SIG-M5 (cell line): Measurements from ENCODE around the gene LAP3.
"Not testable (repeated sequence)": the region's sequence is repeated elsewhere in the genome, so short reads cannot be mapped to it uniquely, and the experiment has no call there.

Experiments
- DNase-seq: peaks from one replicate; lab custom pipeline; 2025; lab: John Stamatoyannopoulos, UW

LAP3 gene

DNA sequence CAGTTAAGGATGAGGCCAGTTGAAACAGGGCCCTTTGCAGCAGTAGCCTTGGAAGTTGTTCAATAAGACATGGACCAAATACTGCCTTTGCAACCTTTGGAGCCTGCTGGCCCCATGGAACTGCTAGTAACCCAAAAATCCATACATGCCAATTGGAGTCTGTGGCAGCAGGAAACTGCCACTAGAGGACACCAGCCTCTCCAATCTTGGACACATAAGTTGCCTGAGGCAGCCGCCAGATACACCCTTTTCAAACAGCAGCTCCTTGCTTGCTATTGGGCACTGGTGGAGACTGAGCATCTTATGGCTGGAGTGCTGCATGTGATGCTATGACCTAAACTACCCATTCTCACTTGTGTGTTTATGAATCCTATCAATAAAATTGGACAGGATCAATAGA lies 14.8 kb upstream of the LAP3 start:
- DNase-seq = no peak

DNA sequence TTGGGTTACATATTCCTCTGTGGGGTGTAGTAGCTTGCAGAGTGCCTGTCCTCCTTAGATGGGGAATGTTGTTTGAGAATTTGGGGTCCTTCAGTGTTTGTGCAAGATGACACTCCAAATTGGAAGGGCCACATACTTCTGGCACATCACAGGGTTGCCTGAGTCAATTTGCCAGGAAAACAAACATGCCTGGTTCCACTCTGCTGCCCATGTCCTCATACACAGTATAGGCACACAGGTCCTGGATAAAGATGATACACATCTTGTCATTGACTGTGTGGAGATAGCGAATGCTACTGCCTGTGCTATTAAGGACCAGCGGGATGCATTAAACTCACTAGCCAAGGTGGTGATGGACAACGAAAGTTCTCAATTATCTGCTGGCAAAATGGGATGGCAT lies 11.2 kb upstream of the LAP3 start:
- no peak for DNase-seq

DNA sequence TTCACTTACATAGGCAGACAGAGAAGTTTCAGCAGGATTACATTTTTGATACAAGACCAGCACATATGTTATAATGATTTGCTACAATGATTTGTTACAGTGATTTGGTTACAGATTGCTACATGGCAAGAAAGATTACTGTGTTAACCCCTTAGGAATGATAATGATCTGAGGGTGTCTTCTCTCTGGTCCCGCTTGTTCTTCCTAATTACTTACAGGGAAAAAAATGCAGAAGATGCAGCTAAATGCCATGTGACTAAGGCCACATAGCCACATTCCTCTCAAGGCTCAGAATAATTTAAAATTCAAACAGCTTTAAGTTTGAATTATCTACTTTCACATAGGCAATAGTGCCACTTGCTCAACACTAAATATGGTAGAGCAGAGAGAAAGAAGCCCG lies 9.7 kb upstream of the LAP3 start:
- DNase-seq = no peak

DNA sequence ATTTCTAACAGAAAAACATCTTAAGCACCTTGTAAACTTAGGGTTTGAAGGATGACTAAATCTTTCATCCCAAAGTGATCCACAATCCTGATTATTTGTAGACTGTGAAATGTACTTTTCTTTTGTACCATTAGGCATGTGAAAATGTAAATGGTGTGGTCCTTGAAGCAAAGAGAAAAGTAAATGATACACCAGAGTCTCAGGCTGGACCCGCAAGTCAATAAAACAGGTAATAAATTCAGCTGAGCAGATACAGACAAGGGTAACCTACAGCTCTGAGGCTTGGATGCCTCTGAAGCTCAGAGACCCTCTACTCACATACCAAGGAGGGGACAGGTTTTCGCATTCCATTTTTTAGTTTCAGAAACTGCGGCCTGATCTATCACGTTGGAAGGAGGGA lies 2.8 kb upstream of the LAP3 start:
- no peak for DNase-seq

DNA sequence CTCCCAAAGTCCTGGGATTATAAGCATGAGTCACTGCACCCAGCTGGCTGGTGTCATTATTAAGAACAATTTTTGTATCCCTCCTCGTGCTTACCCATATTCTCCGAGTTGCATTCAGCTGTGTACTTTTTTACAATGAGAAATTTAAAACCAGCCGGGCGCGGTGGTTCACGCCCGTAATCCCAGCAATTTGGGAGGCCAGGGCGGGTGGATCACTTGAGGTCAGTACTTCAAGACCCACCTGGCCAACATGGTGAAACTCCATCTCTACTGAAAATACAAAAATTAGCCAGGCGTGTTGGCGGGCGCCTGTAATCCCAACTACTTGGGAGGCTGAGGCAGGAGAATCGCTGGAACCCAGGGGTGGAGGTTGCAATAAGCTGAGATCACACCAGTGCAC lies 1.8 kb upstream of the LAP3 start:
- DNase-seq = not testable (repeated sequence)

DNA sequence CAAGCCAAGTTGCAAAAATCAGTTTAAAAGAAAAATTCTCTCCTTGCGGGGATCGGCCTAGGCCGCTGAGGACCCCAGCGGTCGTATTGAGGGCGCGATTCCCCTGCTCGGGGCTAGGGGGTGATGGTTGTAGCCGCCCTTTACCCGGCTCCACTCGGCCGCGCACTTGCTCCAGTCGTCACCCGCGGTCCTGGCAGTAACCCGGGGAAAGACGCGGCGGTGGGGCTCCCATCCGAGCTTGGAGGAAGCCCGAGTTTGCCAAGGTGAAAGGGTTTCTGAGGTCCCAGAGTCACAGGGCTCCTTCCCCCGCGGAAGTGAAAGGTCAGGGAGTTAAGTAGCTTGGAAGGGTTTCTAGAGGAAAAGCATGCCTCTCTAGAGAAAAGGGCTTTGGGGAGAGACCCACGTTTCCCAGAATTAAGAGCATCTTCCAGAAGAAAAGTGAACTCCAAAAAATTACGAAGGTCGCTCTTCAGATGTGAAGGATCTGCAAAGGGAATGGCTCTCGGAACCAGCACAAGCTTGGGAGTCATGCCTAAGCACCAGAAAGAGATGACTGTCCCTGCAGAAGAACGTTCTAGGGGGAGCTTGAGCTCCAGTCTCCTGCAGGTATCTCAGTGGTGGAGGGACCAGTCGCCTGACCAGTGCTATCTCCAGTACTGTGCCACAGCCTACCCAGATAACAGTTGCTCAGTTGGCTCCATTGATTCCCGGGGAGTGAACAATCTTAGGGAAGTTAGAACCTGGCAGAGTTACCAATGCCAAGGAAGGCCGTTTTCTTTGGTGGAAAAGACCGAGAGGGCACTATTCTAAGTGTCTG lies 875 bp downstream of the LAP3 start:
- DNase-seq = no peak

DNA sequence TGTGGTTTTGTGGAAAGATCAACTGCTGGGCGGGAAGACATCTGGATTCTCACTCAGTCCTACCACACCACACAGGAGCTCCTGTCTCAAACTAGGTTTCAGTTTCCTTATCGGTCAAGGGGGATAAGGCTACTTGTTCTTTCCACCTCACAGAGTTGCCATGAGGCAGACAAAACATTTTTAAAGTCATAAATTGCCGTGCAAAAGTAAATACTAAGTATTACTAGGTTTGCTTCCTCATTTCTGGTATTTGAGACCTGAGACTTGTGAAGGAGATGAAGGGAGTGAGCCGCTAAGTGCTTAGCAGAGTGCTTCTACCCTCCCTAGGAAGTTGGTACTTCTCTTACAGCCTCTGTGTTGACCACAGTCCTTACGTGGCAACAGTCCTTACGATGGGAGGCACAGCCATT lies 1.5 kb downstream of the LAP3 start:
- peak; percentile 34 for DNase-seq

DNA sequence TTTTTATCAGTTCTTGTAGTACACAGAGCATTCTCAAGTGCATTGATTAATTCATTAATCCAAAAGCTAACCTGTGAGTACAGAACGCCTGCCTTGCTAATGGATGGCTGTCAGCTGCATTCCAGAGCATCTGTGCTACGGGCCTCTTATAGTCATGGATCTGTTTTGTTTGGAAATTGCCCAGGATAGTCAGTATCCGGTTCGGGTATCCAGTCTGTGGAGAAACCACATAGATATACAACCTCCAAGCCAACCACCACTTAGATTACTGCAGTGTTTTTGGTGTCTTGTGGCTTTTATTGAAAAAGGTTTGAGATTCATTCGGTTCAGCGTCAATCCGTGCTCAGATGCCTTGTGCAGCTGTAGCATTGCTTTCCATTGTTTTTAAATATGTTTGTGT lies 4.0 kb downstream of the LAP3 start:
- DNase-seq = no peak

DNA sequence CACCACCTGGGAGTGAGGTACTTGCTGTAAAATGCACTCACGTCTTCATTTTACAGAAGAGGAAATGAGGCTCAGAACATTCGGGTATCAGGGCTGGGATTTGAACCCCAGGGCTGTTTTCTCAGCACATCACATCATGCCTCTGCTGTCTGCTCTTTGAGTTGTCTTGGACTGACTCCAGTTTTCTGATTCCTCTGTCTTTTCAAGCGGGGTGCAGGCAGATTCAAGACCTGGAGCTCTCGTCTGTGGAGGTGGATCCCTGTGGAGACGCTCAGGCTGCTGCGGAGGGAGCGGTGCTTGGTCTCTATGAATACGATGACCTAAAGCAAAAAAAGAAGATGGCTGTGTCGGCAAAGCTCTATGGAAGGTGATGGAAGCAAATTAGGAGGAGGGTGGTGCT lies 6.3 kb downstream of the LAP3 start:
- DNase-seq = no peak

DNA sequence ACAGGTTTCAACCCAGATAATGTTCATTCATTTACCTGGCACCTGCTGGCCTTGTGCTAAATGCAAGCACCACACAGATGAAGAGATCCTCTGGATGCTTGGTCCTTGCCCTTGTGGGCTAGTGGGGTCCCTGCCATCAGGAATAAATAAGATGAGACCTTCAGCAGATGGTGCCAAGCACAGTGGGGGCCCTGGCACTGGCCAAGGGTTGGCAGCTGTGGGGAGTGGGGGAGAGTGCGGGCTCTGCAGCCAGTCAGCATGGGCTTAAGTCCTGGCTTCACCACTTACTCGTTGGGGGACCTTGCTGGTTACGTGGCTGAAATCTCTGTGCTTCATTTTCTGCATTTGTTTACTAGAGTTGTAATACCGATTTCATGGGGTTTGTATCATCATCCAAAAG lies 6.9 kb downstream of the LAP3 start:
- DNase-seq = no peak

DNA sequence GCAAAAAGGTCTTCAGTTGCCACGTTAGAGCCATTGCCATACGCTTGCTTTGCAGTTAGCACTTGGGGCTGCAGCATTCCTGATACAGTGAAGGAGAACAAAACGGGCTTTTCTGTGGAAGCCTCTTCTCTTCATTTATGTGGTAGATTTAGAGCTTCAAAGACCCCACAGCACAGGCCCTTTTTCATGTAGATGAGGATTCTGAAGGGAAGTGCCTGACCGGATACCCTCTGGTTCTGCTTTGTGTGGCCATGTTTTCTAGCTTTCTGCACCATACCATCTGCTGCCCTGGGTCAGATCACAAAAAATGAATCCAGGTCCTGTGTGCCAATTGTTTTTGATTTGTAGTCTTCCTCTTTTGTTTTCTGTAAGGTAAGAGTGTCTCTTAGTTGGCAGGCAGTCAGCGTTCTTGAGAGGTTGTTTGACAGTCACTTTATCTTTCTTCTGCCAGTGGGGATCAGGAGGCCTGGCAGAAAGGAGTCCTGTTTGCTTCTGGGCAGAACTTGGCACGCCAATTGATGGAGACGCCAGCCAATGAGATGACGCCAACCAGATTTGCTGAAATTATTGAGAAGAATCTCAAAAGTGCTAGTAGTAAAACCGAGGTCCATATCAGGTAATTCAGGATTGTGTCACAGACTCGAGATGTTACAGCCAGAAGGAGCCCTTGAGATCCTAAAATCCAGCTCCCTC lies 7.7 kb downstream of the LAP3 start:
- no peak for DNase-seq

DNA sequence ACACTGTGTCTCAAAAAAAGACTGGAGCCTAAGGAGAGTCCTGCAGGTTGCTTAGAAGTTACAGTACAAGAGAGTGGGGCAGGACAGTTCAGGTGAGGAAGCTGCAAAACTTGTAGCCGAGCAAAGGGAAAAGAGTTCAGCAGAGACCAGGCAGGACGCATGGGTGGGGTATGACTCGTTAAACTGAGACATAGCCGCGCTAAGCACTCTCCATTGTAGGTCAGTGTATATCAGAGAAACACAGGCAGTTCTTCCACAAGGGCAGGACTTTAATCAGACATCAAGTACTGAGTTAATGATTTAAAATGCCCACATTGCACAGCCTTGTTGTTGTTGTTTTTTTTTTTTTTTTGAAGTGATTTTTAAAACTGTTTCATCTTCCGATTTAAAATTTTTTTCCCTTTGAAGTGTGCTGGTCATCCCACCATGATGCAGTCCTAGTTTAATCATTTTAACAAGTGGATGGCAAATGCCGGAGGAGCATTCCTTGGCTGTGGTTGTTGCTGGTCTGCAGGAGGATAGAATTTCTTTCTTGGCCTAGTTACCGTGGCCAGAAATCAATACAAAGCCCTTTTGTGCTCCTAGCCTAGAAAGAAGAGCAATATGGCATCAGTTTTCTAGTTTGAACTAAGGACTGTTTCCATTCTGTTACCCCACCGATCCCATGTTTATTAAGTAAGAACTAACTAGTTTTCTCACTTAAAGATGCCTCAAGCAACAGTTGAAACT lies 10.3 kb downstream of the LAP3 start:
- no peak for DNase-seq

DNA sequence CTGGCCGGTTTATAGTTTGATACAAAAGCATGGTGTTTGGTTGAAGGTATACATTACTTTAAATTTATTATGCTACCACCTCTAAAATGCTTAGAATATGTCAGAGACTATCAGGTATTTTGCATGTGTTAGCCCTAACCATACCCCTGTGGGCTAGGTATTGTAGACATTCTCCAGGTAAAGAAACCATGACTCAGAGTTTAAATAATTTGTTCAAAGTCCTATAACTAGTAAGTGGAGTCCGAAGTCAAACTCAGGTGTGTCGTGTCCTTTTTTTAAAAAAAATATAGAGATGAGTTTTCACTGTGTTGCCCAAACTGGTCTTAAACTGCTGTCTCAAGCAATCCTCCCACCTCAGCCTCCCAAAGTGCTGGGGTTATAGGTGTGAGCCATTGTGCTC lies 12.4 kb downstream of the LAP3 start:
- DNase-seq = no peak

DNA sequence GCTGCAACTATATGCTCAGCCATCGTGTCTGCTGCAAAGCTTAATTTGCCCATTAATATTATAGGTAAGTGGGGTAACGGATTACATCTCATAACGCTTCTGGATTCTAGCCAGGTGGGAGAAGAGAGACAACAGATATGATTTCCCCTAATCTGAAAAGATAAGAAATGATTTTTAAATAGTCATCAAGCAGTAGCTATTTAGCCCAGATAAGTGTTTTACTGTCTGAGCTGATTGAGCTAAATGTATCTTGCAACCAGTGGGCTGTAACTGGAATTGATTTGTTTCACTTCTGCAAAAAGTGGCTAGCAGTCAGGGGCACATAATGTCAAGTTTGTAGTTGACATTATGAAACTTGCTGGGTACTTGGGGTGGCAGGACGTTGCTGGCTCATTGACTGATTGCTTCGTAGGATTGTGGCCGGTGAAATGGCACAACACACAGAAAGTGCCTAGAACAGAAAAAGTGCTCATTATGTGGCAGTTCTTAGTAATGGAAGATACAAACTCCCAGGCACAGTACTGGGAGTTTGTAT lies 18.5 kb downstream of the LAP3 start:
- DNase-seq = peak; percentile 41

DNA sequence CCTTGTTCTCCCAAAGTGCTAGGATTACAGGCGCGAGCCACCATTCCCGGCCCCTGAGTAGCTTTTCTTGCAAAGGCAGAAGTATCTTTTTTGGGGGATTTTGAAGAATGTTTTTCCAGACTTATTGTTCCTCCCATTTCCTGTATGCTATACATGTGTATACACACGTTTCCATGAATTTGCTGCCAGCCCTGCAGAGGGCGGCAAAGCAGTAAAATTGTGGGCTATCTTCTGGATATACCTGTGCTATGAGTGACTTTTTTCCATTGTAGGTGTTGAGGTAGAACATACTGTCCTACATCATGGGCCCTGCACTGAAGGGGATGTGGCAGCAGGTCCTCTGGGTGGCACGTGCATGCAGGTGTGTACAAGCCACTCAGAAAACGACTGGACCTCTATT lies 20.5 kb downstream of the LAP3 start:
- no peak for DNase-seq

DNA sequence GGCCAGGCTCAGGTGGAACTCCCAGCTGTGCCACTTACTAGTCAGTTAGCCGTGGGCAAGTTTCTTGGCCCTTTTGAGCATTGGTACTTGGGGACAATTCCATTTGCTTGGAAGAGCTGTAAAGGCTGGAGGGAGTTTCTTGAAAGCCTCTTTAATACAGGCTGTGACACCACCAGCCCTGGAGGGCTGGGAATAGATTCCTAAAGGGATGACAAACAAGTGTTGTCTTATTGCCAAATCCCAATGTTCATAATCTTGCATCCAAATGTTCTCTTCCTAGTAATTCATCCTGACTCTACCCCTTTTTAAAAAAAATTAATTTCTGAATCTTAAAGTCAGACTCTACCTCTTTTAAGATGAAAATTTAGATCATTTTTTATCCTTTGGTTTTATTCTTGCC lies 22.8 kb downstream of the LAP3 start:
- DNase-seq = no peak

DNA sequence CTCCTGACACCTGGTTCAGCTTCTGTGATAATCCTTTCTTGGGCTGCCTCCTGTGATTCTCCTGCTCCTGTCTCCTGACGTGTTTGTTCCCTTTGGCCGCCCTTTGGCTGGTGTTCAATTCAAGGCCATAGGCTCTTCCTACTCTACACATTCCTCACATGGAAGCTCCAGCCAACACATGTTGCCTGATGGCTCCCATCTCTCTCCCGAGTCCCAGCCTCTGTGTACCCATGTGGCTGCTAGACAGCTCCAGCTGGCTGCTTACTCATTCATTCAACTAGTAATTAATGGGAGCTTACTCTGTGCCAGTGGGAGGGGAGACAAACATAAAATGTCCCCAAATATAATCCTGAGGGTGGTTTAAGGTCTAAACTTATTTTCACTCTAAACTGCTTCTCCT lies 28.2 kb downstream of the LAP3 start:
- no peak for DNase-seq

DNA sequence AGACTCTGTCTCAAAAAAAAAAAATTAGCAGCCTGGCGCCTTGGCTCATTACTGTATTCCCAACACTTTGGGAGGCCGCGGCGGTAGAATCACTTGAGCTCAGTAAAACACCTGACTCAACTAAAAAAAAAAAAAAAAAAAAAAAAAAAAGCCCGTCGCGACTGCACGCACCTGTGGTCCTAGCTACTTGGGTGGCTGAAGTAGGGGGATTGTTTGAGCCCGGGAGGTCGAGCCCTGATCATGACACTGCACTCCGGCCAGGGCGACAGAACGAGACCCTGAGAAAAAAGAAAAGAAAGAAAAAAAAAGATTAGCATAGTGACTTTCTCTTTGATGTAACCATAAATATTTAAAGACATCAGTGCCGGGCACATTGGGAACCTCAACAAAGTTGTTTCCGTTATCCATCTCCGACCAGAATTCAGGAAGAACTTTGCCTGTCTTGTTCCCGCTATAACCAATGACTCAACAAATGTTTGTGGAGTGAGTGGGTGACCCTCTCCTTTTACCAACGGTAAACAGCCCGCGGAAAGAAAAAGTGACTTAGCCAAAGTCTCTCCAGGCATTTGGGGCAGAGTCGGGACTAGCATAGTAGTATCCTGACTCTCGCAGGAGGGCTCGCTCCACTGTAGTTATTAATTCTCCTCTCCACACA lies 36.9 kb downstream of the LAP3 start:
- DNase-seq = no peak

DNA sequence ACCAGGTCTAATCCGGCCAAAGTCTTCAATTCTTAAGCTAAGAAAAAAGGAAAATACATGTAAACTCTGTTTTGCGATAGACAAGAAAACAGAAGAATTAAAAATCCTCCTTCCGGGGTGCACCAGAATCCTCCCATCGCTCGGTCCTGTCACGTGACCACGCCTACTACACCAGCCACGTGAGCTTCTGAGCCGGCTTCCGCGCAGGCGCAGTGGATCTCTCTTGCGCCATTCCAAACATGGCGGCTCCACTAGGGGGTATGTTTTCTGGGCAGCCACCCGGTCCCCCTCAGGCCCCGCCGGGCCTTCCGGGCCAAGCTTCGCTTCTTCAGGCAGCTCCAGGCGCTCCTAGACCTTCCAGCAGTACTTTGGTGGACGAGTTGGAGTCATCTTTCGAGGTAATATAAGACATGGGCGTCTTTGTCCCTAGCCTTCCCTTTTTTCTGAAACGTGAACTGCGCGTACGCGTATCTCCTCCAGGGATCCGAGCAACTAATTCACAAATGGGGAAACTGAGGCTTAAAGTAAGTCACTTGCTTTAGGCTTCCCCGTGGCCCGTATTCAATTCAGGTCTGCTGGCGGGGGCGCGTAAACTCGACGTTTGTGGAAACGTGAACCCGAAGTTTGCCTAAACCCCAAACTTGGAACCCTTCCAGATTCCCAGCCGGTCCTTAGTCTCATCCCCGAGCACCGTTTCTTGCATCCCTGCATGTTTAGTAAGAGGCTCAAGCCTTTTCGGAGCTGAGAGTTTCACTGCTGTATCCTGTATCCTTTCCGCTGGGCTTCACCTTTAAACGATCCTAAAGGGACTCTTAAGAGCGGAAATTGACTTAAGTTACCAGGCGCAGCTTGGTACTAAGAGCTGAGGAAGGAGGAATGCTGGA lies 37.7 kb downstream of the LAP3 start, which contains the start of gene MED28:
Gene MED28, plus strand, starts transcription at position 226 of the 884 bp plus-strand sequence. Its CDS starts 14 bp downstream, at position 240.
- peak; percentile 34 for DNase-seq

DNA sequence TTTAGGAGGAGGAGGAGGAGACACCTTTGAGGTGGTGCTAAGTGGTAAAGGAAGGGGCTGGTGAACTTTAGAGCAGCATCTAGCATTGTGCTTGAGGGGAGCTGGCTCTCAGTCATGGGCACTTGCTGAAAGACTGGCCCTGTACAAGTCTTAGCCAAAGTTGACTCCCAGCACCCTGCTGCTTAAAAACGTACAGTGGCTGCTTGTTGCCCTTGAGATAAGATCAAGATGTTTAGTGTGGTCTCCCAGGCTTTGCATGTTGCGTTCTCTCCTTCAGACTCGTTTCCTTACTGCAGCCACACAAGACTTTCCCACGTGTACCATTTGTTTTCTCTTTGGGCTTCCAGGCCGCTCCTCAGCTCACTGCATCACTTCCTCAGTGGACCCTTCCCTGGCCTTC lies 39.3 kb downstream of the LAP3 start:
- DNase-seq = no peak

DNA sequence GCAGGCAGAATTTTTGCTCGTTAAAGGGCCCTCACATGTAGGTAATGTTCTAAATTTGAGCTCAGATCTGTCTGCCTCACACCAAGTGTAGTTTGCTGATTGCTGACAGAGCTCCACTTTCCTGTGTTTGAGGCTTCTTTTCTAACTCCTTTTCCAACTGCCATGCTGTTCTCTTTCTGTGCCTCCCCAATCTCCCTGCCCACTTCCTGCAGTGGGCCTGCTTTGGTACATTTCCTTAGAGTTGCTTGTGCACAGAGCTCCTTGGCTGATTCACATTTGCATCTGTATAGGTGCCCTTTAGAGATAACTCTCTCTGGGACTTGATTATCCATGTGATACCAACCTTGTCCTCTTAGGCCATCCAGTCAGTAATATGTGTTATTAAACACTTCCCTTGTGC lies 41.9 kb downstream of the LAP3 start:
- no peak for DNase-seq
